Measurements from ENCODE around the gene SLC5A11.

DNA sequence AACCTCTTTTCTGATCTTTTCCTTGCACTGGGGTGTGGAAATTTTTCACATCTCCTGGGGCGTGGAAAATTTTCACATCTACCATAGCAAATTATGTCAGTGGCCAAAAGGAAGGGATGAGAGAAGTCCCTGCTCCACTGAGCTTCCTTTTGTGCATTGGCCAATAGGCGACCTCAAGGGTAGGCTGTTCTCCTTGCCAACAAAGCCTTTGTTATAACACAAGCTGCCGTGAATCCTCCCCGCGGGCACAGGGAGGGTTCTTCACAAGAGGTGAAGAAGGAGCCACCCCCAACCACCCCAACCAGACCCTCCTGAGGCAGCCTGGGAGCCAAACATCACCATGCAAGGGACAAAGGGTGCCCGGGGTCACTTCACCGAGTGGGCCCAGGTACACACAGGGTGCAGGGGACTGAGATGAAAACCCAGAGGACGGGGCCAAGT, 6.5 kb downstream of the SLC5A11 start:
- TF ChIP-seq CSDC2 (CRISPR knock-in tag; IDR thresholded peaks at IDR 0.05) (no peak), RARB (CRISPR knock-in tag; IDR thresholded peaks at IDR 0.05) (no peak), TCF4 (CRISPR knock-in tag; IDR thresholded peaks at IDR 0.05; ENCODE audit: borderline replicate concordance) (no peak)
- TF ChIP-seq, protein P1, sequence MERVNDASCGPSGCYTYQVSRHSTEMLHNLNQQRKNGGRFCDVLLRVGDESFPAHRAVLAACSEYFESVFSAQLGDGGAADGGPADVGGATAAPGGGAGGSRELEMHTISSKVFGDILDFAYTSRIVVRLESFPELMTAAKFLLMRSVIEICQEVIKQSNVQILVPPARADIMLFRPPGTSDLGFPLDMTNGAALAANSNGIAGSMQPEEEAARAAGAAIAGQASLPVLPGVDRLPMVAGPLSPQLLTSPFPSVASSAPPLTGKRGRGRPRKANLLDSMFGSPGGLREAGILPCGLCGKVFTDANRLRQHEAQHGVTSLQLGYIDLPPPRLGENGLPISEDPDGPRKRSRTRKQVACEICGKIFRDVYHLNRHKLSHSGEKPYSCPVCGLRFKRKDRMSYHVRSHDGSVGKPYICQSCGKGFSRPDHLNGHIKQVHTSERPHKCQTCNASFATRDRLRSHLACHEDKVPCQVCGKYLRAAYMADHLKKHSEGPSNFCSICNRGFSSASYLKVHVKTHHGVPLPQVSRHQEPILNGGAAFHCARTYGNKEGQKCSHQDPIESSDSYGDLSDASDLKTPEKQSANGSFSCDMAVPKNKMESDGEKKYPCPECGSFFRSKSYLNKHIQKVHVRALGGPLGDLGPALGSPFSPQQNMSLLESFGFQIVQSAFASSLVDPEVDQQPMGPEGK (CRISPR knock-in tag; IDR thresholded peaks at IDR 0.05; ENCODE audit: borderline replicate concordance) = no peak
